ENCODE data around the gene CTNNA3.

The CTNNA3 gene

GRCh38 chr10:66252986-66253385, 1443.0 kb downstream of the CTNNA3 start:
- H3K27me3 ChIP-seq (ENCODE audit: control insufficient read depth, low read length), result no peaks in the 10 kb centered on the region
- no peaks in the 10 kb centered on the region for H3F3A ChIP-seq (ENCODE audit: control insufficient read depth, insufficient read depth)
- H3K27ac ChIP-seq (ENCODE audit: low read depth, low read length), result no peak overlapping the region
- no peaks in the 10 kb centered on the region for H3K9me2 ChIP-seq (replicated peaks; ENCODE audit: control insufficient read depth, low read length)
- no peak overlapping the region for H3K4me3 ChIP-seq (ENCODE audit: low read length)
- H3K4me2 ChIP-seq (ENCODE audit: low read length), result no peak overlapping the region
- H4K20me1 ChIP-seq (ENCODE audit: control insufficient read depth, insufficient read depth, low read depth, low read length), result no peaks in the 10 kb centered on the region
- H3K4me1 ChIP-seq (ENCODE audit: control insufficient read depth, low read length), result peaks cover 1% of the 10 kb centered on the region; the same call in 1 of the 2 replicates
- H3K79me2 ChIP-seq (ENCODE audit: control insufficient read depth, low read length), result no peaks in the 10 kb centered on the region
- no peaks in the 10 kb centered on the region for H3K36me3 ChIP-seq (ENCODE audit: control insufficient read depth, low read length)
- TF ChIP-seq CTCF (IDR thresholded peaks at IDR 0.05; ENCODE audit: low read depth, low read length, poor library complexity, severe bottlenecking) (no peak), EZH2phosphoT487 (IDR thresholded peaks at IDR 0.05; ENCODE audit: borderline replicate concordance, low read length) (no peak)
- peaks cover 4% of the 10 kb centered on the region; the same call in 1 of the 2 replicates for H3K9me3 ChIP-seq (ENCODE audit: control insufficient read depth, insufficient read depth, low read length)

DNA sequence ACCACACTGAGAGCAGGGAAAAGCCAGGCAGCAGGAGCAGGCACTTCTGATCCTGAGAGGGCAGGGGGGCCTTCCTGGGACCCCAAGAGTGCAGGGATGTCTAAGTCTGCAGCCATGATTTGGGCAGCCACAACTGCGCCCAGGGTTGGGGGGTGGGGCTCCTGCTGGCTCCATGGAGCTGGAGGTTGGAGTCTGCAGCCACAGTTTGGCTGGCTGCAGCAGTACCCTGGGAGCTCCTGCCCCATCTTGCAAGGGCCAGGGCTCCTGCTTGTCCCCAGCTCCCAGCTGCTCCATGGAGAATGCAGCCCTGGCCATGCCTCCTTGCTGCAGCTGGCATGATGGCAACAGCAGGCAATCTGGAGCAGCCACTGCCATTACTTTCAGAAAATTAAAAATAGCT, 1449.8 kb downstream of the CTNNA3 start:
- Histone ChIP-seq H3K36me3 (ENCODE audit: control insufficient read depth, low read length) (no peaks in the 10 kb centered on the region), H3K9me2 (replicated peaks; ENCODE audit: control insufficient read depth, low read length) (no peaks in the 10 kb centered on the region)
- TF ChIP-seq CTCF (IDR thresholded peaks at IDR 0.05; ENCODE audit: low read depth, low read length, poor library complexity, severe bottlenecking) (no peak), EZH2phosphoT487 (IDR thresholded peaks at IDR 0.05; ENCODE audit: borderline replicate concordance, low read length) (no peak)

DNA sequence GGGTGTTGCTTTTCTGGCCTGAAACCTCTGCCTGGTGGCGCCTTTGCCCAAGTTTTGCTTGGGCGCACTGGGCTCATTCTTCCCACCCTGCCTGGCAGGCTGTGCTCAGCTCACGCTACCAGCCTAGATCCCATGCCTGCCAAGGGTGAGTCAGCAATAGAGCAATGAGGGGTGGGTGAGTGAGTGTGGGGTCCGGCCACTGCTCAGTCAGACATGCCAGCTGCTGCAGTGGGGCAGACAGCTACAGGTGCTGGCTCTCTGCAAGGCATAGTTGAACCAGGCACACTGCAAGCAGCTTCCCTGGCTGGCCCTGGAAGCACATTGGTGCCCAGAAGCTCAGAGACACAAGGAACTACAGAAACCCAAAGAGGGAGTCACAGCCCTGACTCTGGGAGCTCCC, 1451.0 kb downstream of the CTNNA3 start:
- Histone ChIP-seq H3K9me3 (ENCODE audit: control insufficient read depth, insufficient read depth, low read length) (no peaks in the 10 kb centered on the region), H3F3A (ENCODE audit: control insufficient read depth, insufficient read depth) (no peaks in the 10 kb centered on the region), H3K79me2 (ENCODE audit: control insufficient read depth, low read length) (no peaks in the 10 kb centered on the region), H3K4me3 (ENCODE audit: low read length) (no peak overlapping the region), H3K4me1 (ENCODE audit: control insufficient read depth, low read length) (no peaks in the 10 kb centered on the region), H3K4me2 (ENCODE audit: low read length) (no peak overlapping the region), H4K20me1 (ENCODE audit: control insufficient read depth, insufficient read depth, low read depth, low read length) (no peaks in the 10 kb centered on the region), H3K9me2 (replicated peaks; ENCODE audit: control insufficient read depth, low read length) (no peaks in the 10 kb centered on the region), H3K36me3 (ENCODE audit: control insufficient read depth, low read length) (no peaks in the 10 kb centered on the region), H3K27me3 (ENCODE audit: control insufficient read depth, low read length) (no peaks in the 10 kb centered on the region), H3K27ac (ENCODE audit: low read depth, low read length) (no peak overlapping the region)
- no peak for TF ChIP-seq CTCF (IDR thresholded peaks at IDR 0.05; ENCODE audit: low read depth, low read length, poor library complexity, severe bottlenecking)
- no peak for TF ChIP-seq EZH2phosphoT487 (IDR thresholded peaks at IDR 0.05; ENCODE audit: borderline replicate concordance, low read length)

More for the DNA sequence above, 1449.8 kb downstream of the CTNNA3 start:
- Histone ChIP-seq H3K4me3 (ENCODE audit: low read length) (no peak overlapping the region), H3K4me2 (ENCODE audit: low read length) (no peak overlapping the region), H3K9me3 (ENCODE audit: control insufficient read depth, insufficient read depth, low read length) (no peaks in the 10 kb centered on the region), H3K4me1 (ENCODE audit: control insufficient read depth, low read length) (no peaks in the 10 kb centered on the region), H3K27me3 (ENCODE audit: control insufficient read depth, low read length) (no peaks in the 10 kb centered on the region), H3F3A (ENCODE audit: control insufficient read depth, insufficient read depth) (no peaks in the 10 kb centered on the region), H3K27ac (ENCODE audit: low read depth, low read length) (no peak overlapping the region), H3K79me2 (ENCODE audit: control insufficient read depth, low read length) (no peaks in the 10 kb centered on the region), H4K20me1 (ENCODE audit: control insufficient read depth, insufficient read depth, low read depth, low read length) (no peaks in the 10 kb centered on the region)

All from DOHH2 (cell line).